ENCODE data around the gene BRIP1.
"Not testable (repeated sequence)": the region's sequence is repeated elsewhere in the genome, so short reads cannot be mapped to it uniquely, and the experiment has no call there.

The BRIP1 gene

DNA sequence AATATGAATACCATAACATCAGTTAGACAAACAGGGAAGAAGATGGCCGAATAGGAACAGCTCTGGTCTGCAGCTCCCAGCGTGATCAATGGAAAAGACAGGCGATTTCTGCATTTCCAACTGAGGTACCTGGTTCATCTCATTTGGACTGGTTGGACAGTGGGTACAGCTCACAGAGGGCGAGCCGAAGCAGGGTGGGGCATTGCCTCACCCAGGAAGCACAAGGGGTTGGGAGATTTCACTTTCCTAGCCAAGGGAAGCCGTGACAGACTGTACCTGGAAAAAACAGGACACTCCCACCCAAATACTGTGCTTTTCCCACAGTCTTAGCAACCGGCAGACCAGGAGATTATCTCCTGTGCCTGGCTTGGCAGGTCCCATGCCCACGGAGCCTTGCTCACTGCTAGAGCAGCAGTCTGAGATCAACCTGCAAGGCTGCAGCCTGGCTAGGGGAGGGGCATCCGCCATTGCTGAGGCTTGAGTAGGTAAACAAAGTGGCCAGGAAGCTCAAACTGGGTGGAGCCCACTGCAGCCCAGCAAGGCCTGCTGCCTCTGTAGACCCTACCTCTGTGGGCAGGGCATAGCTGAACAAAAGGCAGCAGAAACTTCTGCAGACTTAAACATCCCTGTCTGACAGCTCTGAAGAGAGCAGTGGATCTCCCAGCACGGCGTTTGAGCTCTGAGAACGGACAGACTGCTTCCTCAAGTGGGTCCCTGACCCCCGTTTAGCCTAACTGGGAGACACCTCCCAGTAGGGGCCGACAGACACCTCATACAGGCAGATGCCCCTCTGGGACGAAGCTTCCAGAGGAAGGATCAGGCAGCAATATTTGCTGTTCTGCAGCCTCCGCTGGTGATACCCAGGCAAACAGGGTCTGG is 190.1 kb downstream of the BRIP1 start:
- in situ Hi-C loops (cut with MboI; ENCODE audit: low sequenced_read_pairs), result not testable (repeated sequence)

DNA sequence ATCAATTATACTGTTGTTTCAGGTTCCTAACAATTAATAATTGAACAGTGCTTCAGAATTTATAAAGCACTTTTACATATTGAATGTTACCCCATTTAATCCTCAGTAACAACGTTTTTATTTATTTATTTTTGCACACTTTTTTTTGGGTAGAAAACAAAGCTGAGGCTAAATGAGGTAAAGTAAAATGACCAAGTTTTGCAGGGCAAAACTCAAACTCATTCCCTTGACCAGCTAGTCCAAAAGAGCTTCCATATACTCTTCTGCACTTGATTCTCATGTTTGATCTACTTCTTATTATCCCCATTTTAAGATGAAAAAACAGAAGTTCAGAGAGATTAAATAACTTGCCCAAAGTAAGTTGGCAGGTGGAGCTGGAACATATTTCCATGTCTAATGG is 191.2 kb downstream of the BRIP1 start:
- in situ Hi-C loops (cut with MboI; ENCODE audit: low sequenced_read_pairs), result no loop called here

DNA sequence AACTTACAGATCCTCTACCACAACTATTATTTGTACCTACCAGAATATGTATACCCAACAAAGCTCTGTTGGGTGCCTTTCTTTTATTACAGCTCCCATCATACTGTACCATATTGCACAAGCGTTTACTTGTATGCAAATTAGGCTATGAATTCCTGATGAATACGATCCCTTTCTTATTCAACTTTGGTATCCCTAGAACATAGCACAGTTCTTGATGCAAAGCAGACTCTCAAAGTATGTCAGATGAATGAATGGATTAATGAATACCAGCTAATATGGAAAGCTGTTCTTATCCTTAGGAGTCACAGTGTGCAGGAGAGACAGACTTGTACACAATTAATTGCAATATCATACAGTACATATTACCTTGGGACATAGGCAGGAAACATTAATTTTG is 192.6 kb downstream of the BRIP1 start:
- in situ Hi-C loops (cut with MboI; ENCODE audit: low sequenced_read_pairs), result no loop called here

DNA sequence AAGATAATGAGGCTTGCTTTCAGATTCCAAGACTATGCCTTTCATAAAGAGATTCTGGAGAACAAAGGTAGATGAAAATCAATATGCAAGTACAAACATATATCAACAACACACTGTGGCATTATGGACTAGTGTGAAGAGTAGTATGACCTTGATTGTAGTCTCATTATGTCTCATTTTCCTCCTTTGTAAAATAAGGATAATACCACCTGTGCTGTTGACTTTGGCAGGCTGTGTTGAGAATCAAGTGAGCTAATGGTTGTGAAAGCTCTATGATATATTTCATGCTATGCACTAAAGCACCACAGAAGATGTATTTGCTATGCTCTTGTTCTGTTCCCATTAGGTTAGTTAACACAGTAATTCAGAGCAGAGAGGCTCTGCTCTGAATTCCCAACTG is 193.8 kb downstream of the BRIP1 start:
- in situ Hi-C loops (cut with MboI; ENCODE audit: low sequenced_read_pairs), result no loop called here

DNA sequence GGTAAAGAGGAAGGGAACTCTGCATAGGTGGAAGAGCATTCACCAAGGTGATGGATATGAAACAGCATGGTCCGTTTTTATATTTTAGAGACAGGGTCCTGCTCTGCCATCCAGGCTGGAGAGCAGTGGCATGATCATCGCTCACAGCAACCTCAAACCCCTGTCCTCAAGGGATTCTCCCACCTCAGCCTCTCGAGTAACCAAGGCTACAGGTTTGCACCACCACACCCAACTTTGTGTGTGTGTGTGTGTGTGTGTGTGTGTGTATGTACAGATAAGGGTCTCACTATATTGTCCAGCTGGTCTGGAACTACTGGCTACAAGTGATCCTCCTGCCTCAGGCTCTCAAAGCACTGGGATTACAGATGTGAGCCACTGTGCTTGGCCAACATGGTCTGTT is 194.8 kb downstream of the BRIP1 start:
- in situ Hi-C loops (cut with MboI; ENCODE audit: low sequenced_read_pairs), result no loop called here

DNA sequence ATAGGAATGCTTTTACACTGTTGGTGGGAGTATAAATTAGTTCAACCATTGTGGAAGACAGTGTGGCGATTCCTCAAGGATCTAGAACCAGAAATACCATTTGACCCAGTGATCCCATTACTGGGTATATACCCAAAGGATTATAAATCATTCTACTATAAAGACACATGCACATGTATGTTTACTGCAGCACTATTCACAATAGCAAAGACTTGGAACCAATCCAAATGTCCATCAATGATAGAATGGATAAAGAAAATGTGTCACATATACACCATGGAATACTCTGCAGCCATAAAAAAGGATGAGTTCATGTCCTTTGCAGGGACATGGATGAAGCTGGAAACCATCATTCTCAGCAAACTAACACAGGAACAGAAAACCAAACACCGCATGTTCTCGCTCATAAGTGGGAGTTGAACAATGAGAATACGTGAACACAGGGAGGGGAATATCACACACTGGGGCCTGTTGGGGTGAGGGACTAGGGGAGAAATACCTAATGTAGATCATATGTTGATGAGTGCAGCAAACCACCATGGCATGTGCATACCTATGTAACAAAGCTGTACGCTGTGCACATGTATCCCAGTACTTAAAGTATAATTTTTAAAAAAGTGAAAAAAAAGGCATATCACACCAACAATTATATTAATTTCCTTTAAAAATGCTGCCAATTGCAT is 196.8 kb downstream of the BRIP1 start:
- in situ Hi-C loops (cut with MboI; ENCODE audit: low sequenced_read_pairs), result not testable (repeated sequence)

DNA sequence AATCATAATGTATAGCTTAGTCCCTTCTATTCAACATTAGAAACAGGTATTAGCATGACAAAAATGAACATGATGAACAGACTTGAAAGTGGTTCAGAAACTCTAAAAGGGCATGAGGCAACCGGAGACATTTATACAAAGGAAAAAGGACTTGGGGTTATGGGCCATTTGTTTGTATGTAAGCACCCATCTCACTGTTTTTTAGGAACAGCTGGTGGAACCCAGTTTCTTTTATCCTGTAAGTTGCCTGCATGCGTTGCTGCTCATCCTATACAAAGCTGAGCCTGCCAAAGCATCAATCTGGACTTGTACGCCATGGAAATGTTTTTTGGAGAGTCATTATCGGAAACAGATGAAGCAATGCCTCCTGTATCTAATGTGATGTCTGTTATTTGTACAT is 200.0 kb downstream of the BRIP1 start:
- in situ Hi-C loops (cut with MboI; ENCODE audit: low sequenced_read_pairs), result no loop called here

DNA sequence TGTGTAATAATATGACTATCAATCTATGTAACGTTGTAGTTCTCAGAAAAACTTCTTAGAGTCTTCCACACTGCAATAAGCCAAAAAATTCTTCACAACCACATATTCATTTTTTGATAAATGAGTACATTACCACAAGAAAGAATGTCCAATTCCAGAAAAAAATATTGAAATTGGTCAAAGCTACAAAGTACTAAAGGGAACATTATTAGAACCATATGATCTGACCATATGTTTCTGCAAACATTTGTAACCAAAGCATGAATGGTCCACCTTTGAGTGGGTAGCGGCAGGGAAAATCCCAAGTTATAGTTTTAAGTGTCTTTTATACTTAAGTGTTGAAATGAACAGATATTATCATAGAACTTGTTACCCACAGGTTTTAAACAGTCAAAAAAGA is 200.6 kb downstream of the BRIP1 start:
- in situ Hi-C loops (cut with MboI; ENCODE audit: low sequenced_read_pairs), result no loop called here

DNA sequence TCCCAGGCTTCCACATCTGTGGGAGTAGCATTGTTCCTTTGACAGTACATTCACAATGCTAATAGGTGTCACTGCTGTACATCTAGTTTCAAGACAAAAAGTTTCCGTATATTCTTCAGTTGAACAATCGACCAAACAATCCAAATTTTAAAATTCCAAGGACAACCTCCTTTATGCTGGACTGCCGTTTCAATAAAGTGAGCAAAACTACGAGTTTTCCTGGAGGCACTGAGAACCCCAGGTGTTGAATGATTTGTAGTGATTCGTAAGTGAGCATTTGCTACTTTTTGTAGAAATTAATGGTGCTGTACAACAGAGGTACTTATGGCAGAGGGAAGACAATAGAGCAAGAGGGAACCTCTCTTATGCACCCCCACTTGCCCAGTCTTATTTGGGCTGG is 201.1 kb downstream of the BRIP1 start:
- in situ Hi-C loops (cut with MboI; ENCODE audit: low sequenced_read_pairs), result no loop called here

DNA sequence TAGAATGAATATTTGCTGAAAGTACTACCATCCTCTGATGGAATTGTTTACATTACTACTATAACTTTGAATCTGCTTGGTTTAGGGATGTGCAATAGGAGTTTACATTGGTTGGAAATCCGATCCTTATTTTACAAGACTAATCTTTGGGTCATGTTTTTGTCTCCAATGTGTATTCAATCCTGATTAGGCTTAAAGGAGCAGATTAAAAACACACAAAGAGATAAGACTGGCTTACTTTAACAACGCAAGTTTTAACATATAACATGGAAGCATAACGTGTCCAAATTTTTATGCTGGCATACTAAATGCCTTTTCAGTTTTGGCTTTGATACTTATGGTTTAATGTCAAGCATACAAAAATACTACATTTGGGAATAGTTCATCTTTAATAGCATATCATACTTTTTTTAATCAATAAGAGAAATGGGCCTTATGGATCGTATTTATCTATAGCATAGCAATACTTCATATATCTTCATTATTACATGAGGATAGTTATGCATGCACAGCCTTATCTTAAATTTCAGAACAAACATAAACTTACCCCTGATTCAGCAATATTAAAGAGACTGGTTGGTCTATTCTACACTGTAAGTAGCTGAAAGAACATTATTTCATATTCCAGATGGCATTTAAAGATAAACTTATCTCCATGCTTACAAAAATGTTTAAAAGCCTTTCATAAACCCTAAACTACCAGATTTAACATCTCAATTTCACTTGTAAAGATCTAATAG is 202.4 kb downstream of the BRIP1 start:
- in situ Hi-C loops (cut with MboI; ENCODE audit: low sequenced_read_pairs), result no loop called here

DNA sequence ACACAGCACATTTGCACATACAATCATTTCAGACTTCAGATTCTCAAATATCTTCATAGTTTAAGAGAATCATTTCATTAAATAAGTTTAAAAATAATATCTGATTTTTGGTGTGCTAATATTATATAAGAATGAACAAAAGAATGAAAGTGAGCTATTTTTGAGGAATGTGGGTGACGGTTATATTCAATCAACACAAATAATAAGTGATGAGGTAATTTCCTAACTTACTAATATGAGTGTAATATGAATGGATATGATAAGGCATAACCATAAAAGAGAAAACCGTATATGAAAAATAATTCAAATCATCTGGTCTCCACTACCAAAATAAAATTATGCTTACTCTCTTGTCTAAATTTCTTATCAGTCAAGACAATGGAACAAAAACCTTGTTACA is 203.9 kb downstream of the BRIP1 start:
- in situ Hi-C loops (cut with MboI; ENCODE audit: low sequenced_read_pairs), result no loop called here

DNA sequence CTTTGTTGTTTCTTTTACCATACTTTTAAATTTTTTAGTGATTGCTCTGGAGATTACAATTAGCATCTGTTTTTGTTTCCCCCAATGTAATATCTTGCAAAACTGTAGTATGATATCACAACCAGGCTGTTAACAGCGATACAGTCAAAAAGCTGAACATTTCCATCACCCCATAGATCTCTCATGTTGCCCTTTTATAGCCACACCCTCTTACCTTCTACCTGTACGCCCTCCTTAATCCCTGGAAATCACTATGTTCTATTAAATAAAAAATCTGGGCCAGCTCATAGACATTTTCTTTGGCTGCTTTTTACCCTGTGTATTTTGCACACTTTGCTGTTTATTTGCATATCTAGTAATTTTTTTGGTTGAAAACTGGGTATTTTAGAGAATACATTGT is 205.1 kb downstream of the BRIP1 start:
- in situ Hi-C loops (cut with MboI; ENCODE audit: low sequenced_read_pairs), result no loop called here

DNA sequence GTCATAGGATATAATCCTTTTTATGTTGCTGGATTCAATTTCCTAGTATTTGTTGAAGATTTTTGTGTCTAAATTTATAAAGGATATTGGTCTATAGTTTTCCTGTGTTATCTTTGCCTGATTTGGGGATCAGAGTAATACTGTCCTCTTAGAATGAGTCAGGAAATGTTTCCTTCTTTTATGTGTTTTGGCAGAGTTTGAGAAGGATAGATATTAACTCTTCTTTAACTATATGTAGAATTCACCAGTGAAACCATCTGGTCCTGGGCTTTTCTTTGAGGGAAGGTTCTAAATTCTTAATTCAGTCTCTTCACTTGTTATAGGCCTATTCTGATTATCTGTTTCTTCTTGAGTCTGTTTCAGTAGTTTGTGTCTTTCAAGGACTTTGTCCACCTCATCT is 206.0 kb downstream of the BRIP1 start:
- in situ Hi-C loops (cut with MboI; ENCODE audit: low sequenced_read_pairs), result no loop called here

DNA sequence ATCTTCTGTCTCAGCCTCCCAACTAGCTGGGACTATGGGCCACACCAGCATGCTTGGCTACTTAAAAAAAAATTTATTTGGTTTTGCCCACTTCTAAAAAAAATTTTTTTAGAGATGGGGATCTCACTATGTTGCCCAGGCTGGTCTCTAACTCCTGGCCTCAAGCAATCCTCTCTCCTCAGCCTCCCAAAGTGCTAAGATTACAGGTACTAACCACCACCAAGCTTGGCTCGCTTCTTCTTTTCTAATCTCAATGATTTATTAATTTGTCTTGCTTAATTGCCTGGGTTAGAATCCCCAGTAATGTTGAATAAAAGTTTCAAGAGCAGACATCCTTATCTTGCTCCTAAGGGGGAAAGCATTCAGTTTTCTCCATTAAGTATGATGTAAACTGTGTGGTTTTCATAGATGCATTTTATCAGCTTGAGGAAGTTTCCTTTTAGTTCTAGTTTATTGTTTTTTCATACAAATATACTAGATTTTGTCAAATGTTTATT is 206.6 kb downstream of the BRIP1 start:
- in situ Hi-C loops (cut with MboI; ENCODE audit: low sequenced_read_pairs), result no loop called here

DNA sequence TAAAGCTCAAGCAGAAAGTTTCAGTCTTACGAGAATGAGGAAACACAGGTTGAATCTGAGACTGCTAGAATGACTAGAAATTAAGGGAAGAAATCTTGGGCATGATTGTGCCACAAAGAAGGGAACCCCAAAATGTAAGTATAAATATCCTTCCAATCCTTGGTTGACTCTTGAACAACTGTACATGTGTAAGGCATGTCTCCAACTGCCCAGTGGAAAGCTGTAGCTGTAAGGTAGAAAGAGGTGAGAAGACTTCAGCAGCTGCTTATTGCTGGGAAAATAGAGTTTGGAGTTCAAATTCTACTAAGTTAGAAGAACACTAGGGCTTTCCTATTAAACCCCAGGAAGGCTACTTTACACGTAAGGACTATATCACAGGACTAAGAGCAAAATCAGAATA is 212.6 kb downstream of the BRIP1 start:
- in situ Hi-C loops (cut with MboI; ENCODE audit: low sequenced_read_pairs), result no loop called here

DNA sequence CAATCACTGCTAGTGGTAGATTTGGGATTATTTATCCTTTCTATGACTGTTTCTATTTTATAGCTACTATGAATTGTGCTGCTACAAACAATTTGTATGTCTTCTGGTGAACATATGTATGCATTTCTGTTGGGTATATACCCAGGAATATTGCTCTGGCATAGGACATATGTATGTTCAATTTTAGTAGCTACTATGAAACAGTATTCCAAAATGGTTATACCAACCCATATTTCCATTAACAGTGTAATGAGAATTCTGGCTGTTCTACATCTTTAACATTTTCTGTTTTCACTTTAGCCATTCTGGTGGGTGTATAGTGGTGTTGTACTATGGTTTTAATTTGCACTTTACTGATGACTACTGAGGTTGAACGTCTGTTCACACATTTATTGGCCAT is 214.7 kb downstream of the BRIP1 start:
- in situ Hi-C loops (cut with MboI; ENCODE audit: low sequenced_read_pairs), result no loop called here

DNA sequence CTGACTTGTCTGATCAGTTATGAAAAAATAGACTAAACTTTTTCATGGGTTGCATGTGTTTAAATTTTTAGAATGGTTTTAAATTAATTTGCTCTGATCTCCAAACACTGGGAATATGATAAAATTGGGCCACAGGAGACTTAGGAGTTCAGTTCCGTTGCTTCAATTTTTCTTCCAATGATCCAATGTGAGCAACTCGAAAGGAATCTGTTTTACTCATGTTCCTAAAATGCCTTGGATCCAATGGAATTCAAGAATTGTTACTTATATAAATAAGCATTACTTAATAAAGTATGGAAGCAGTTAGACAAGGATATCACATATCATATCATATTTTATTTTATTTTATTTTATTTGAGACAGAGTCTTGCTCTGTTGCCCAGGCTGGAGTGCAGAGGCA is 216.3 kb downstream of the BRIP1 start:
- in situ Hi-C loops (cut with MboI; ENCODE audit: low sequenced_read_pairs), result no loop called here

DNA sequence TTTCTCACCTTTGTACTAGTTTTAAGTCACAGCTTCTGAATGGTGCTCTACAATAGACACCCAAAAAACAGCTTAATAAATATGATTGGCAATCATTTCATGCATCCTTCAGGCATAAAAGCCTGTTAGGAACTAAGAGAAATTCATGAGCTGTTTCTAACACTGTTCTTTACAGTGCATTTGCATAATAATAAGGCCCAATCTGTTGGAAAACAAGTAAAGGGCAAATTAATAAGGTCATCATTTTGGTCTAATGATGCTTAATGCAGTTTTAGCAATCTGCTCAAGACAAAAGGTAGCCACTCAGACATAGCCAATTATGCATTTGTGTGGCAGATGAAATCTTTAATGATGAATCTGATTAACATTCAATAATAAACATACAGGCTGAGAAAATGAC is 216.8 kb downstream of the BRIP1 start:
- in situ Hi-C loops (cut with MboI; ENCODE audit: low sequenced_read_pairs), result no loop called here

DNA sequence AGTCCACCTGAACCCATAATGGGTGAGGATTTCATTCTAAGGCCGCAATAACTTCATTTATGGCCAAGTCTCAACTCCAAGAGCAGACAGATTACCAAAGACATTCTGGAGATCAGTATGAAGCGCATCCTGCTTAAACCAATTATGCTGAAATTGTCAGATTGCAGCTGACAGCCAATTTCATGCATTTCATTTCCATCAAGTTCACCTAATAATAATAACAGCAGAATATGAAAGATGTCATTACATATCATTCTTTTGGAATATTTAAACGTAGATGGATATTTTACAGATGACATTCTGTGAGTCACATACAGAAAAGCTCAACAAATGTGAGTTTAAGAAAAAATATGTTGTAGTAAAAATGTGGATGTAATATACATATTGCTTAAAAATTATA is 217.4 kb downstream of the BRIP1 start:
- in situ Hi-C loops (cut with MboI; ENCODE audit: low sequenced_read_pairs), result no loop called here

DNA sequence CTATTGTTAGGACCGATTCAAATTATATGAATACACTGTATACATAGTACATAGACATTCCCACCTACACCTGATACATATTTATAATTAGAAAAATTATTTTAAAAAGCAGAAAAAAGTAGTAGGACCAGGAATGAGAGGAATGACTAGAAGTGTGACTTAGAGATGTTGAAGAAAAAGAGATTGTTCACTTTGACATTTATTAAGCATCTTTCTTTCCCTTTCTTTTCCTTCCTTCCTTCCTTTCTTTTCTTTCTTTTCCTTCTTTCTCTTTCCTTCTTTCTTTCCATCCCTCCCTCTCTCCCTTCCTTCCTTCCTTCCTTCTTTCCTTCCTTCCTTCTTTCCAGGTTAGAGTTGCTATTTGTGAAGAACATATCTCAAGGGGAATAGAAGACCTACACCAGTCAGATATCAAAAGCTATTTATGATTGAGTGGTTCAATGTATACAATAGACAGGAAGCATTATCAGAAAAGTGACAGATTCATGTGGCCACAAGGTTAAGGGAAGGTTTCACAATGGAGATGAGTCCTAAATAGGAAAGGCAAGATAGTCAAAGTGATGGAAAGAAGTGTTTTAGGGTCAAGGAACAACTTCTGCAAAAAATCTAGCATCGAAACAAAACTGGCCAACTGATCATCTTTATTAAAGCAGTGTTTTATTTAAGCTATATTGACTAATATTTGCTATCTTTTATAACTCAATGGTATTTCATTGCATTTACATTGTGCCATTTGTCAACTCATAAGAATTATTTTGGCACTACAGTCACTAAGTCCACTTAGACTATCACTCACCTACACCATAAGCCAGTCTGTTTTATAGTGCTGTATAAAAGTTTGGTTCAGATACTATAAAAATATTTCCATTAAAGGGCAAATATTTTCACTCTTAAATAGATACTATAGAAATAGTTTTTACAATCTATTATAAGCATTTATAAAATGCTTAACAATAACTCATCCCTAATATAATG is 218.2 kb downstream of the BRIP1 start:
- in situ Hi-C loops (cut with MboI; ENCODE audit: low sequenced_read_pairs), result no loop called here
